GM21717 (cell line): Measurements from ENCODE around the gene AUTS2.
"Not testable (repeated sequence)": the region's sequence is repeated elsewhere in the genome, so short reads cannot be mapped to it uniquely, and the experiment has no call there.

Source experiments
- ATAC-seq: cut with Tn5 transposase; IDR thresholded peaks from one replicate; pipeline ENCODE4 v1.9.1; 2021; ENCODE audit warnings: mild to moderate bottlenecking, moderate library complexity; ENCODE audit not compliant: unreplicated experiment

The AUTS2 gene

GRCh38 chr7:70712942-70713341, 1114.7 kb downstream of the AUTS2 start:
- ATAC-seq, result no peak

DNA sequence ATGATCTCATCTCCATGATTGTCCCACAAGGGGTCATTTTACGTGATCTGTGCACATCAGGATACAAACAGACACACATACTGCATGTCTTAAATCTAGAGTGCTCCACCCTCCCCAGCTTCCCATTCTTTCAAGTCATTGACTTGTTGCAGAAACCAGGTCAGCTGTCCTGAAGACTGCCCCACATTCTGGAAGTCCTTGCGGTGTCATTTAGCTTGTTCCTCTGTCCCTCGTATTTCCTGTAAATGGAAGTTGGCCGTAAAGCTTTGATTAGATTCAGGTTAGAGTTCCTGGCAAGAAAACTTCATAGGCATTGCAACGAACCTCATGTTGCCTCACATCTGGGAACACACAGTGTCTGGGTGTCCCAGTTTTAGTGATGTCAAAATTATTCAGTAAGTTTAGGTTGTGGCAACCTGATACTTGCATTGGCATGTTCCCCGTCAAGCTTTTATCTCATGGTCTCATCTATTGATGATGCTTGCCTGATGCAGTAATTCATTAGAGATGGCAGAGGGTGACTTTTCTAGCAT, 1116.3 kb downstream of the AUTS2 start:
- ATAC-seq, result no peak

DNA sequence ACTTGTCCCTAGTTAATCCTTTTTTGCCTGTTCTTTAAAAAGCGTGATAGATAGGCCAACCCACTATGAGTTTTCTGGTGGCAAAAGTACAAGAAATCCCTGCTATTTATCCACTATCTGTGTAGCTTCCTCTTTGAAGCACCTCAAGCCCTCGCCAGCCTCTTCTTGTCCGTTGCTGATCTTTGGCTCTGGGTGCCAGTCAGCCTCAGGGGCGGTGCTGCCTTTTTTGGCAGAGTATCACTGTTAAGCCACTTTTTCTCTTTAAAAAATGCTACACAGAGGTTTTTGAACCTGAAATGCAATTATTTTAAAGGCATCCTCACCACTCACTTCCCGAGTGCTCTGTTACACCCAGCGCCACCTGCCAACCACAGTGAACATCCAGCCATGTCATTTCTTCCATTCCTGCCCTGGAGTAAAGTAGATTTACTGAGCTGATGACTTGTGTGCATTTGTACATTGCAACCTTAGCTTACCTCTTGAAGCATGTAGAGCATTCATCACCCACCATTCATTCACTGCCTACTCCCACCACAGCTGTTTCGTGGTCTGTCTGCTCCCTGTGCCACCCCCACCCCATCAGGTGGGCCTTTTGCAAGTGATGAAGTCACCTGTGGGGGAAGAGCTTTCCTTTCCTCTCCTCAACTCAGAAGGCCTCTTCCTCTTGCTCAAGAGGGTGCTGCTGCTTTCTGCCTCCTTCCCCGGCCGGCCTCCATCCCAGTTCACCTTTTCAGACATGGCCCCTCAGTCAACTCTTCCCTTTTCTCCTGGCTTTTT, 1119.5 kb downstream of the AUTS2 start:
- no peak for ATAC-seq

DNA sequence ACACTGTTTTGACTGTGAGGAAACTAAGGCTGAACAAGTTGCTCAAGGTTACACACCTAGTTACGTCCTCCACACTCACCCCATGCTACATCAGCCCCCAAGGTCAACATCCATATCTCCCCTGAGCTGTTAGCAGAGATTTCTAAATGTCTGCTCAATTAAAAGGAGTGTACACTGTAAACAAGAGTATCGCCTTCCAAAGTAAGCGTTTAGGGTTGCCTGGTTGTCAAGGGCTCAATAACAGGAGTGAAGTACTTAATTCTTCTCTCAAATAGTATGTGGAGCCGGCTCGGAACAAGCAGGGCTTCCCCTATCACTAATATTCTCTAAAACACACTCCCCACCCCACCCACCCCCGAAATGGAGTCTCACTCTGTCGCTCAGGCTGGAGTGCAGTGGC, 1120.8 kb downstream of the AUTS2 start:
- no peak for ATAC-seq

DNA sequence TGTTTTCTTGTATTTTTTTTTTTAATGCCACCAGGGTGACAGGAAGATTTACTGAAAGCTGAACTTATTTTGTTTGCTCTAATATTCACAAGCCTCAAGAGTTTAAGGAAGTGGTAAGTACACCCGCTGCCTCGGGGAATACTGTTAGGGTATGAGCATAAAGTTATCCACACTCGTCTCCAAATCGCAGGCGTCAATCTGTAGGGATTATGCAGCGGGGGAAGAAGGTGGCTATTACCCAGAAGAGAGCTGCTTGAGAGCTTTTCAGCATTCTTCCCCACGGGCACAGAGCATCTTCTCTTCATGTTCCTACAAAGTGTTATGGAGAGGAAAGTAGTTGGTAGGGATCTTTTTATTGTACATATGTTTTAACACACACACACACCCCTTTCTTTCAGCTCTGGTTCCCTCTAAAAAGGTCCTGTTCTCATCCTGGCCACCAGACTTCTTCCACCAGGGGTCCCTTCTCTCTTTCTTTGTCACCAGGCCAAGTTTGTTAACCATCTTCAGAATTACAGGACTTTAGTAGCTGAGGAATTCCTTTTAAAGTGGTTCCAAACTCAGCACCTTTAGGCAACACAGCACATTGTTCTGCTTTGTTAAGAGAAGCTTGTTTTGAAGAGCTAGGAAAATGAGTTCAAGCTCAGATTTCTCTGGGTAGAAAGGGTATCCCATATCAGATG, 1122.1 kb downstream of the AUTS2 start:
- ATAC-seq, result no peak

DNA sequence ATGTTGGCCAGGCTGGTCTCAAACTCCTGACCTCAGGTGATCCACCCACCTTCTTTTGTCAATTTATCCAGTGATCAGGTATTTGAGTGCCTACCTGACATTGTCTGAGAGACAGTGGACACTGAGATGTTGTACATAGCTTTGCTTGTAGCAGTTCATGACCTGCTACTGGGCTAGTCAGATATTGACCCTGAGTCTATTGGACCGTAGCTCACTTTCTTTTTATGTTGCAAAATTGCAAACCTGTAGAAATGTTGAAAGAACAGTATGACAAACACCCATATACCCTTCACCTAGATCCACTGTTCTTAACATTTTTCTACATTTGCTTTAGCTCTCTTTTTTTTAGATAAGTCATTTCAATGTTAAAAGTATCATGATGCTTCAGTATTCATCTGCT, 1123.2 kb downstream of the AUTS2 start:
- ATAC-seq, result no peak

GRCh38 chr7:70723339-70723738, 1125.1 kb downstream of the AUTS2 start:
- no peak for ATAC-seq

DNA sequence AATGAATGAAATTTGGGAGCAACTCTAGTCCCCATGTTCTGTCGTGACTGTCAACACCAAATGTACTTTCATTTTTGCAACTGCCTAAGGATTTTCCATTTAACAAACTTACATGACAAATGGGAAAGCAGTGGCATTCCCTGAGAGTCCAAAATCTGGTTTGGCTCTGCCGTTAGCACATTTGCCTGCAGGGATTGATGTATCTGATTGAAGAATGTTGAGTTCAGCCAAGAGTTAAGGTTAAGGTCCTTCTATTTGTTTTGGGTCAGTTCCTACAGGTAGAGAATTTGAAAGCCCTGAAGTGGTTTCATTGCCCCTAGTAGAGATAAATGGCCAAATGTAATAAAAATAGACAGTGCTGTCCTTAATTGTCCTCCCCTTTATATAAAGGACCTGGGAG, 1127.2 kb downstream of the AUTS2 start:
- ATAC-seq, result no peak

GRCh38 chr7:70726294-70726693, 1128.0 kb downstream of the AUTS2 start:
- no peak for ATAC-seq

DNA sequence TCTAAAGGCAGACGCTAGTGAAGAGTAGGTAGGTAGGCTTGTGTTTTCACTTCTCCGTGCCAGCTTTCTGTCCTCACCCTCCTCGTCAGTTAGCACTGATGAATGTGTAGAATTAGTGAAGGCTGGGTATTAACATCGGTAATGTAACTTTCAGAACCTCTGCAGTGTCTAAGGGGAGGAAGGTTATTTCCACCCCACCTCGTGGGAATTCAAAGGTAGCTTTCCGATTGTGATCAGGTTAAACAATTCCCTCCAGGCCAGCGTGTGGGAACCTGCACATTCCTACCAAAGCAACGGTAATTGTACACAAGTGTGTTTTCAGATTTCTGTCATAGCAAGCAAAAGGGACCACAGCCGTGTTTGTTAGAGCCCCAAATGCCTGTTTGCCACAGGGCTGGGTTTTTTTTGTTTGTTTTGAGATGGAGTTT, 1128.7 kb downstream of the AUTS2 start:
- ATAC-seq, result peak; percentile 81

DNA sequence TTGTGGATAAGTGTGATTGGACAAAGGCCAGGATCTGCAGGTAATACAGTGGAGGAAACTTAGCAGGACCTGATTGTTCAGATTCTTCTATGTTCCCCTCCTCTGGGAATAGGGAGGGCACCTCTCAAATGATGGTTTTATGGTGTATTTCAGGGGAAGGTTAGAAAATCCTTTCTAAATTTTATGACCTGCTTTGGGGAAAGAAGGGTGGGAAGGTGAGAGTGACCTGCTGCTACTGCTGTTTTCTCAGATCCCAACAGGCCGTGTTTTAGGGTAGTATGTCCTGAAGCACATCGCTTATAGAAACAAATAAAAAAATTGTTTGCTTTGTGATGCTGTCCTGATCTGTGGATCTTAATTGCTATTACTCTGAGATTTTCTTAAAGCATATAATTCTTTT, 1129.6 kb downstream of the AUTS2 start:
- ATAC-seq, result no peak

DNA sequence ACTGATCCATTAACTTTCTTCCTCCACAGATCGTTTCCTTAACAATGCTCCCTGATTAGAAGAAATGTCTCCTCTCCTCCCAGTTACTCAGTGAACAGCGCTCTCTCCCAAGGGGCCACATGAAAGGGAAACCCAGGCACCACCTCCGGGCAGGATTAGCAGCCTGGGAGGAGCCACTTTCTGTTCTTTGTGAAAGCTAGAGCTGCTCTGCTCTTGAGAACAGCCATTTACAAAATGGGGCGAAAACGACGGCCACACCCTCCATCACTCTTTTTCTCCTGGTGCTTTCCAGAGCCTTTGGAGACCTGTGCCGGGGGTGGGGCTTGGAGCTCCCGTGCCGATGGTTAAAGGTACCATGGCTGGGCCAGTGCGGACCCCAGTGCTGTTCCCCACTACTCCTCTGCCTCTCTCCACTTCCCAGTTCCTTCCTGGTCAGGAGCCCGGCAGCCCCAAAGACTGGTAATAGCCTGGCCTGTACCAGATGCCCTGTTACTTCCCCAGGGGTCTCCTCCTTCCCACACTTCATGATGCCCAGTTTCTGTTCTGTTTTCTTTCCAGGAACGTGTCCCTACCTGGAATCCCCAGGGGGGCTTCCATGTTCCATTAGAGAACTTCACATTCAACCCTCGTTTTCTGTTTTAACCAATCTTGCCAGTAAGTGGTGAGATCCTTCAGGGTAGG, 1130.7 kb downstream of the AUTS2 start:
- no peak for ATAC-seq

DNA sequence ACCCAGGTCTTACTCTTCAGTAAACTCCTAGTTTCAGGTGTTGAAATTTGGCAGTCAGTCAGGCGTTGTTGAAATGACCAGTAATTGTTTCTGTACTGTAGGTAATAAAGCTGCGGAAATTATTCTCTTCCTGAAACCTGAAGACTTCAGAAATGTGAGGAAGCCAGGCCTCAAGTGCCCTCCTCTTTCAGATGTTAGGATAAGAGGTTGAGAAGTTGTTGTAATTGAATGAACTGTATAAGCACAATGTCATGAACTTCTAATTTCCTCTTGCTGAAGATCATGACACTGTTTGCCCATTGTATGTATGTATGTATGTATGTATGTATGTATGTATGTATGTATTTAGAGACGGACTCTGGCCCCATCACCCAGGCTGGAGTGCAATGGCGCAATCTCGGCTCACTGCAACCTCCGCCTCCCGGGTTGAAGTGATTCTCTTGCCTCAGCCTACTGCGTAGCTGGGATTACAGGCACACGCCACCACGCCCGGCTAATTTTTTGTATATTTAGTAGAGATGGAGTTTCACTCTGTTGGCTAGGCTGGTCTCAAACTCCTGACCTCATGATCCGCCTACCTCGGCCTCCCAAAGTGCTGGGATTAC, 1131.4 kb downstream of the AUTS2 start:
- ATAC-seq, result not testable (repeated sequence)

GRCh38 chr7:70730451-70731110, 1132.3 kb downstream of the AUTS2 start:
- no peak for ATAC-seq

- no peak for ATAC-seq
Observed at GRCh38 chr7:70733090-70733489, 1134.8 kb downstream of the AUTS2 start.

DNA sequence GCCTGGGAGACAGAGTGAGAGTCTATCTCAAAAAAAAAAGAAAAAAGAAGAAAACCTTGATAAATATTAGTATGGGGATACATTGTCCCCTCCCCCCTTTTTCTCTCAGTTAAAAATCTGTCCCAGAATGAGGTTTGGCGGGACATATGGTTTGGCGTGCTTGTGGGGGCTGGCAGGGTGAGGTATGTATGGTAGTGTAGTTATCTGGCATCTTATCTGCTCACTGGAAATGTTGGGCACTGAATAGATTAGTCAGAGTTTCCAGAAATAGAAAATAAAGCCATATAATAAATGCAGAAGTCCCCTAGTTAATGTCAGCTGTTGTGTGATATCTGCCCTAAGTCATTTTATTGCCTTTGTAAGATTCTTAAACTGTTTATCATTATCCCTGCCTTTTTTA, 1136.1 kb downstream of the AUTS2 start:
- ATAC-seq, result no peak

GRCh38 chr7:70735313-70735712, 1137.0 kb downstream of the AUTS2 start:
- ATAC-seq, result no peak

DNA sequence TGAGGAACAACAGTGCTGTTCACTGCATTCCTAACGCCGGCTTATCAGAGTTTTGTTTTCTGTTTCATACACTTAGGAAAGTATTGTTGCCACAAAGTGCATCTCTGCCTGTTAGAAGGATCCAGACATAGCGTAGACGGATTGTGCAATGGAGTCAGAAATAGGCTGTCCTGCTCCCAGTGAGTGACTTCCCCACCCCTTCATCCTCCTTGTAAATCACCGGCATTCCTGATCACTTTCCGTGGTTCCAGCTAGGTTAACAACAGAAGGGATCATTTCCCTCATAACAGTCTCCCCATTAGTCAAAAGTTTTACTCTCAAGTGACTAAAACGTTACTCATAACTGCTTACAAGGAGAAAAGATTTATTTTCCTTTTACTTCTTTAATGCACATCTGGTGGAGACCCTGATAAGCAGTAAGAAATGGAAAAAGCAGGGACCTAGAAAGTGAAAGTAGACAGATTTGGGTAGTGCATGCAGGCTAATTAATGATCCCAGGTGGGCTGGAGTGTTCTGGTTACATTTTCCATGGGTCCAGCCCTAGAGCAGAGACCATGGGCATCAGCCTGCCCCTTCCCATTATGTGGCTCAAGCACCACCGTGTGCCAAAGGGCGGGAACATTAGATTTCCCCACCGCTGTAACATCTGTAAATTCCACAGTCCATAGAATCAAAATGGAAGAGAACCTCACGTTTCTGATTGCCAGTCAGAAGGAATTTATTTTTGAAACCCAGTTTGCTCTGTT, 1138.6 kb downstream of the AUTS2 start:
- ATAC-seq, result no peak

DNA sequence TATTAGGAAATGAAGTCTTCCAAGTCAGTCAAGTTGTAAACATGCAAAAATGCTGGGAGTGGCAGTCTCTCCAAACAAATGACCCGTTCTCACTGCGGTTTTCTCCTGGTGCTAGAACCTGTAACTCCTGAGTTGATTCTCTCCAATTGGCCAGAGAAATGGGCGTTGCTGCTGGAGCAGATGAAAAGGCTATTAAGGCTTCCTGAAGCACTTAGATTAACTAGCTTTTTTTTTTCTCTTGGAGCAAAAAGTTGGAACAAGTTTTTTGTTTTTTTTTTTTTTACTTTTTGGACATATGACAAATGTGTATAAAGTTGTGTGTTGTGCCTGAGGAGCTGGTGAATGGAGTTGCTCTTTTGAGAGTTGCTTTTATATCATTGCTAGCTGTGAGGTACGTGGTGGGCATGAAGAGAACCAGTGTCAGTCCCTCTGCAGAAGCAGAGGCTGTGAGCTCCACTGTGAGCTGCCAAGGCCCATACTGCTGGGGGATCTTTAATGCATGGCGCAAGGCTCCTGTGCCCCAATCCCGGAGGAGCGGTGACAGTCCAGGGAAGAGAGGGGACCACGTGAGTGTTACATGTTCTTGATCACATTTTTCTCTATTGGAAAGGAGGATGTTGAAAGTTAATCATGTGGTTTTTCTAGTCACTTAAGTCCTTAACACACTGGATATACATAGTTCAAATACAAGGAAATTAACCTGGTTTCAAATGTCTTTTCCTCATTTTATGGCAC, 1140.0 kb downstream of the AUTS2 start:
- ATAC-seq, result no peak
